T-helper 1 cell treated with Interleukin-12 subunit alpha and Interleukin-12 subunit beta and Interleukin-4 antibody, amounts not matched to agents 30 μg/mL and 1 μg/mL, for 36 hours (primary cell): ENCODE data around the gene SEPTIN1.

Experiments
- H3K27ac Mint-ChIP-seq: one replicate; pipeline ENCODE4 v1.8.0; 2021; ENCODE audit warnings: mild to moderate bottlenecking, mixed read lengths
- H3K27me3 Mint-ChIP-seq: one replicate; pipeline ENCODE4 v1.8.0; 2021; ENCODE audit warnings: low read depth, mixed read lengths
- H3K36me3 Mint-ChIP-seq: one replicate; pipeline ENCODE4 v1.8.0; 2021; ENCODE audit warnings: low read depth, mixed read lengths
- H3K4me1 Mint-ChIP-seq: one replicate; pipeline ENCODE4 v1.8.0; 2021; ENCODE audit warnings: low read depth, mixed read lengths
- H3K4me3 Mint-ChIP-seq: one replicate; pipeline ENCODE4 v1.8.0; 2021; ENCODE audit warnings: mild to moderate bottlenecking, moderate library complexity, mixed read lengths
- H3K9me3 Mint-ChIP-seq: one replicate; pipeline ENCODE4 v1.8.0; 2021; ENCODE audit warnings: mixed read lengths

The SEPTIN1 gene

DNA sequence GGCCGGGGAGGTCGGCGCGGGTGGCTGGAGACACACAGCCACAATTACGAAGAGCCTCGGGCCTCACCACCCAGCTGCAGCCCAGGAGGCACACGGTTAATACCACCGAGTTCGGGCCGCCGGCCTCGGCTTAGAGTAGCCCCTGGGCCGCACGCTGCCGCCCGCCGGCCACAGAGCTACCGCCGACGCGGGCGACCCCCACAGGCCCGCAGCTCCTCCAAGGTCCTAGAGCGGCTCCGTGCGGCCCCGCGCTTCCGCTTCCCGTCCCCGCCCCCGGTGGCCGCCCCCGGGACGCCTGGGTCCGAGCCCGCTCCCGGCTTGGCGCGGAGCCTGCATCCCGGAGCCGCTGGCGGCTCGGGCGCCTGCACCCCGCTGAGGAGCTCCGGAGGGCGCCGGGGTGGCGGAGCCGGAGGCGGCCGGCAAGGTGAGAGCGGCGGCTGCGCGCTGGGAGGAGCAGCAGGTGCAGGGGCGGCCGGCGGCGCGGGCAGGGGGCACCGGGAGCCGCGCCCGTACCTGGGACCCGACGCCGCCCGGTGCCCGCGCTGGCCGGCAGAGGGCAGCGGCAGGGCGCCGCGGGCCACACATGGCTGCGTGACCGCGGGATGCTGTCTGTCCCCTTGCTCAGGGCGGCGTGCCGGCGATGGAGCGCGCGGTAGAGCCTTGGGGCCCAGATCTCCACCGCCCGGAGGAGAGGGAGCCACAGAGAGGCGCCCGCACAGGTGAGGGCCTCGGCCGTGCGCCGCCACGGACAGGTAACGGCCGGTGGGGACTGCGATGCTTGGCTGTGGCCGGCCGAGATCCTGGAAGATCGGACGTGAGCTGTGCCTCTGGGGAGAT is 13.0 kb upstream of the SEPTIN1 start, which contains the start of gene ZNF48:
Gene ZNF48 (plus strand): TSS at position 266 of the 837 bp plus-strand sequence. CDS start 375 bp downstream, at position 641.
- H3K27ac Mint-ChIP-seq: peak within 1 kb of the TSS; percentile 74
- peak within 1 kb of the TSS; percentile 90 for H3K4me3 Mint-ChIP-seq
- H3K36me3 Mint-ChIP-seq: peaks cover 14% of the 10 kb centered on the region
- H3K4me1 Mint-ChIP-seq: peaks cover 28% of the 10 kb centered on the region
- no peaks in the 10 kb centered on the region for H3K27me3 Mint-ChIP-seq
- H3K9me3 Mint-ChIP-seq: no peaks in the 10 kb centered on the region

GRCh38 chr16:30394592-30395154 is 12.3 kb upstream of the SEPTIN1 start:
- H3K4me3 Mint-ChIP-seq: peak overlapping the region; percentile 82
- peaks cover 14% of the 10 kb centered on the region for H3K36me3 Mint-ChIP-seq
- no peaks in the 10 kb centered on the region for H3K9me3 Mint-ChIP-seq
- peak overlapping the region; percentile 69 for H3K27ac Mint-ChIP-seq
- no peaks in the 10 kb centered on the region for H3K27me3 Mint-ChIP-seq
- peaks cover 24% of the 10 kb centered on the region for H3K4me1 Mint-ChIP-seq

DNA sequence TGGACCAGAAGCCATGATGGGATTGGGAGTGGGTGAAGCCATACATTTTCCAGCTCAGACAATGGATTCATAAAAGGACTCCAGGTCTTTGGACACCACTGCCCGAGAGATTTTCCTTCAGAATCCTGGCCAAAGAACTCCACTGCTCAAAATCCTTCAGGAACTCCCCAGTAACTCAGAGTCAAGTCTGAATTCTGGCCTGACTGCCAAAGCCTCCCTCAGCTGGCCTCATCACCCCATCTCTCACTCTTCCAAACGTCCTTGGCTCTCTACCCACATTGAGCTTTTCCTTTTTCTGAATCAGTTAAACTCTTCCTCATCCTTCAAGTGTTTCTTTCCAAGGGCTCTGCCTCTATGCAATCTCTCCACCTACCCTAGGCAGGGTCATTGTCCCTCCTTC is 1.2 kb upstream of the SEPTIN1 start:
- peaks cover 19% of the 10 kb centered on the region for H3K36me3 Mint-ChIP-seq
- H3K27ac Mint-ChIP-seq: peak overlapping the region; percentile 98
- H3K4me3 Mint-ChIP-seq: peak overlapping the region; percentile 88

DNA sequence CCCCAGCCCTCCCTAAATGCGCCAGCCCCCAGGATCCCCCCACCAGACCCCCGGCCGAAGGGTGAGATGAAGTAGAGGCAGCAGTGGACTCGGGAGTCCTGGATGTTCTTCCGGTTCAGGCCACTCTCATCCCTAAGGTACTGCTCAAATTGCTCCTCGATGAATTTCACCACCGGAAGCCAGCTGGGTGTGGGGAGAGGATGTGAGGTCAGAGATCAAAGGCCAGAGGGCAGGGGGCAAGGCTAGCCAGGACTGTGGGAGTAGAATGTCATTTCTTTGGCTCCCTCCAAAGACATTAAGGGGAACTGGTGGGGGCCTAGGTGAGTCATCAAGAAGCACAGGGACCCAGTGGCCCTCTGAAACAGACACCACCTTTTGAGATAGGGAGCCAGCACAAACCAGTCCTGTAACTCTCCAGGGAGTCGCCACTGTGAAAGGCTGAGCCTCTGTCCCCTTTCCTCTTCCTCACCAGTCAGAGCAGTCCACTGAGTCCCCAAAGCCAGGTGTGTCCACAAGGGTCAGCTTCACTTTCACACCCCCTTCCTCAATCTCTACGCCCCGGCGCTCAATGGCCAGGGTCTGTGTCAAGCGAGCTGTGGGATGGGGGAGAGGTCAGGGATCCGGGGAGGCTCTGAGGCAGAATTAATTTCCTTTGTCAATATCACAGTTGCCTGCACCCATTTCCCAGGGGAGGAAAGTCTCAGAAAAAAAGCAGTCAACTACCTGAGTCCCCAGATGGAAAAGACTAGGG is 895 bp downstream of the SEPTIN1 start:
- Mint-ChIP-seq H3K4me3 (peak overlapping the region; percentile 88), H3K4me1 (peaks cover 37% of the 10 kb centered on the region), H3K9me3 (no peaks in the 10 kb centered on the region), H3K36me3 (peaks cover 30% of the 10 kb centered on the region), H3K27ac (peak overlapping the region; percentile 98), H3K27me3 (no peaks in the 10 kb centered on the region)

More for the DNA sequence above, 1.2 kb upstream of the SEPTIN1 start:
- Mint-ChIP-seq H3K4me1 (peaks cover 25% of the 10 kb centered on the region), H3K27me3 (no peaks in the 10 kb centered on the region), H3K9me3 (no peaks in the 10 kb centered on the region)

DNA sequence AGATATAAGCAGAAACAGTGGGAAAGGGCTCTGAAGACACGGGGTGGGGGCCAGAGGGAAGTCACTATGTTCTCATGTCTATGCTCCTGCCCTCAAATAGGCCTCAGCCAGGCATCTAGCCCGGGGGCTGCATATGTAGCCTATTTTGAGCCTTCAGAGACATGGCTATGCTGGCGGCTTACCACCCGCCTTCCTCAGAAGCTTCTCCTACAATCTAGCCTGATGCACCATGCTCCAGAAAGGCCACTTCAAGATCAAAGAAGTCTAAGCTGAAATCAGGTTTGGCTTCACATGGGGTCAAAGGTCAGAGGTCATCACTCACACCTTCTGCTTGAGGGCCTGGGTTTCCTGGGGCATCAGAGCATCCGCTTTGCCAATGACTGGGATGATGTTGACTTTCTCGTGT is 1.6 kb downstream of the SEPTIN1 start:
- Mint-ChIP-seq H3K4me3 (peak overlapping the region; percentile 88), H3K9me3 (no peaks in the 10 kb centered on the region), H3K27me3 (no peaks in the 10 kb centered on the region), H3K36me3 (peaks cover 30% of the 10 kb centered on the region), H3K4me1 (peaks cover 37% of the 10 kb centered on the region), H3K27ac (peak overlapping the region; percentile 98)

GRCh38 chr16:30380072-30380802 is 2.1 kb downstream of the SEPTIN1 start:
- Mint-ChIP-seq H3K4me3 (peak overlapping the region; percentile 96), H3K9me3 (no peaks in the 10 kb centered on the region), H3K4me1 (peaks cover 37% of the 10 kb centered on the region), H3K36me3 (peaks cover 30% of the 10 kb centered on the region), H3K27ac (peak overlapping the region; percentile 99), H3K27me3 (no peaks in the 10 kb centered on the region)

DNA sequence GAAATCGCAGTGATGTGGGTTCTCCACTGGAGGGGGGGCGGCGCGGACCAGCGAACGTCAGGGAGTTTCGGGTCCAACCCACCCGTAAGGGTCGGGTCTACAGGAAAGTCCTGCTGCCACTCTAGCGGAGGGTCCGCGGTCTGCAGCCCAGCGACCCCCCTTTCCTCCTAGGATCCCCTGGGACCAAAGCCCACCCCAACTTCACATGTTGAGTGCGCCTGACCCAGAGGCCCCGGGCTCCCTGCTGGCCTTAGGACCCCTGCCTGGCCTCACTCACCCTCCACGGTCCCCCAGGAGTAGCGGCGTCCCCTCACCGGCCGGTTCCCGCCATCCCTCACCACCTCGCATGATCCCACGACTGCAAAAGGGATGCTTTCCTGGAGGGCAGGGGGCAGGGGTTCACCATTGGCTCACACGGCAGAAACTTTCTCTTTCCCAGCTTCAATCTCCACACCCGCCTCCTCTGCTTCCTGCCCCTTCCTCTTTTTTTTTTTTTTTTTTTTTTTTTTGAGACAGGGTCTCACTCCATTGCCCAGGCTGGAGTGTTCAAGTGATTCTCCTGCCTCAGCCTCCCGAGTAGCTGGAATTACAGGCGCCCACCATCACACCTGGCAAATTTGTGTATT is 3.1 kb downstream of the SEPTIN1 start:
- Mint-ChIP-seq H3K36me3 (peaks cover 30% of the 10 kb centered on the region), H3K27me3 (no peaks in the 10 kb centered on the region), H3K4me1 (peaks cover 37% of the 10 kb centered on the region), H3K4me3 (peak overlapping the region; percentile 96), H3K27ac (peak overlapping the region; percentile 99), H3K9me3 (no peaks in the 10 kb centered on the region)

- Mint-ChIP-seq H3K4me1 (peaks cover 34% of the 10 kb centered on the region), H3K9me3 (no peaks in the 10 kb centered on the region), H3K36me3 (peaks cover 28% of the 10 kb centered on the region), H3K4me3 (peak overlapping the region; percentile 96), H3K27me3 (no peaks in the 10 kb centered on the region), H3K27ac (peak overlapping the region; percentile 99)
Observed at GRCh38 chr16:30378236-30379157, 3.9 kb downstream of the SEPTIN1 start.

DNA sequence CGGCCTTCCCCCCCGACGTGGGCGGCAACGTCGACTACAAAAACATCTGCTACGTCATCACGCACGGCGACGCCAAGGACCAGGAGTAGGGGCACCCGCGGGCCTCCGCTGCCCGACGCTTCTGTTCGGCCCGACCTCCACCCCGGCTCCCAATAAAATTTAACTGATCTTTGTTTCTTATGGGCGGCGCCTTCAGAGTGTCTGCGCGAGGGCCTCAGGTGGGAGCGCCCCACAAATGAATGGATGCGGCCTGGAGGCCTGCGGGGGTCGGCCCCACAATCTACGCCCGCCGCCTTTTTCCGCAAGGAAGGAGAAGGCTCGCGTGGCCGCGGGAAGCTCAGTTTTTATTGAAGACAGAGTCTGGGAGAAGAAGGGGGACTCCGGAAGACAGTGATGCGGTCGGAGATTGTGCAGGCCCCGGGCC is 4.5 kb downstream of the SEPTIN1 start:
- peak overlapping the region; percentile 96 for H3K4me3 Mint-ChIP-seq
- H3K9me3 Mint-ChIP-seq: no peaks in the 10 kb centered on the region
- H3K27me3 Mint-ChIP-seq: no peaks in the 10 kb centered on the region
- H3K36me3 Mint-ChIP-seq: peaks cover 28% of the 10 kb centered on the region
- H3K27ac Mint-ChIP-seq: peak overlapping the region; percentile 99
- peaks cover 34% of the 10 kb centered on the region for H3K4me1 Mint-ChIP-seq

DNA sequence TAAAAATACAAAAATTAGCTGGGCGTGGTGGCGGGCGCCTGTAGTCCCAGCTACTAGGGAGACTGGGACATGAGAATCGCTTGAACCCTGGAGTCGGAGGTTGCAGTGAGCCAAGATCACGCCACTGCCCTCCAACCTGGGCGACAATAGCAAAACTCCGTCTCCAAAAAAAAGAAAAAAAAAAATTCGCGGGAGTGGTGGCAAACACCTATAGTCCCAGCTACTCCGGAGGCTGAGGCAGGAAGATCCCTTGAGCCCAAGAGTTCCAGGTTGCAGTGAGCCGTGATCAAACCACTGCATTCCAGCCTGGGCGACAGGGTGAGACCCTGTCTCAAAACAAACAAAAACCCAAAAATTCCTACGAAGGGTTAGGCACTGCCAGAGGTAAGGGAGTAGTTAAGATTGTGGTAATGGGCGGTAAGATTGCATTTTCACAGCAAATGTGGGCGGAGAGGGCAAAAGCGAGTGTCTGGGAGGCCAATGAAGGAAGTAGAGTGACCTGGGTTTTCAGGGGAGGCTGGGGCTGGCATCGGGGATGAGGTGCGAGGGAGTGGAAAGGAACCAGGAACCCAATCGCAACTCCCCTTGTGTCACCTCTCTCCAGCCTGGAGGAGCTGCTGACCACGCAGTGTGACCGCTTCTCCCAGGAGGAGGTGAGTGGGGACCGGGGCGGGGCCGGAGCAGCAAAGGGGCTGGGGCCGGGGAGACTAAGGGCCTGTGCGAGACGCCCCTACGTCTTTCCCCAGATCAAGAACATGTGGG is 5.1 kb downstream of the SEPTIN1 start:
- Mint-ChIP-seq H3K36me3 (peaks cover 26% of the 10 kb centered on the region), H3K4me1 (peaks cover 30% of the 10 kb centered on the region), H3K27me3 (no peaks in the 10 kb centered on the region), H3K27ac (peak overlapping the region; percentile 99), H3K4me3 (peak overlapping the region; percentile 96), H3K9me3 (no peaks in the 10 kb centered on the region)

DNA sequence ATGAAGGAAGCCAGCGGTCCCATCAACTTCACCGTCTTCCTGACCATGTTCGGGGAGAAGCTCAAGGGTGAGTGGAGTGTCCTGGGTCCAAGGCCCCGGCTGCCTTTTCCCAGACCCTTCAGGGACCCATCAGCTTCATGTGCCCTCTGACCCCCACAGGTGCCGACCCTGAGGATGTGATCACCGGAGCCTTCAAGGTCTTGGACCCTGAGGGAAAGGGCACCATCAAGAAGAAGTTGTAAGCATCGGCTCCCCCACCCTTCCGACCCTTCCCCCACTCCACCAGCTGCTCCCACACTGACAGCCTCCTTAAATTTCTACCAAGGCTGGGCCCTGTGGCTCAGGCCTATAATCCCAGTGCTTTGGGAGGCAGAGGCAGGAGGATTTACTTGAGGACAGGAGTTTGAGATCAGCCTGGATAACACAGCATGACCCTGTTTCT is 5.9 kb downstream of the SEPTIN1 start:
- peaks cover 36% of the 10 kb centered on the region for H3K4me1 Mint-ChIP-seq

DNA sequence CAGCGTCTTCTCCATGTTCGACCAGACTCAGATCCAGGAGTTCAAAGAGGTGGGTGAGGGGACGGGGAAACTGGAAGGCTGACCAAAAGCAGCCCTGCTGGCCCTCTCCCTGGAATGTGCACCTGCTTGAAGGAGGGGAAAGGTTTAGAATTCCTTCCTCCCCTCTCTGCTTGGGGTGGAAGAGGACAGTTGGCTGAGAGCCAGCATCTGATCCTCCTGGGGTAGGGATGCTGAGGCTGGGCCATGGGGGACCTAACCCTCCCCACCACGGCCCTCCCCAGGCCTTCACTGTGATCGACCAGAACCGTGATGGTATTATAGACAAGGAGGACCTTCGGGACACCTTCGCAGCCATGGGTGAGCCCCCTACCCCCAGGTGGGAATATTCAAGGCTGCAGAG is 6.5 kb downstream of the SEPTIN1 start:
- Mint-ChIP-seq H3K27ac (no peak overlapping the region), H3K9me3 (no peaks in the 10 kb centered on the region), H3K36me3 (peaks cover 20% of the 10 kb centered on the region), H3K4me1 (peaks cover 34% of the 10 kb centered on the region), H3K4me3 (no peak overlapping the region), H3K27me3 (no peaks in the 10 kb centered on the region)

More for the DNA sequence above, 5.9 kb downstream of the SEPTIN1 start:
- no peak overlapping the region for H3K27ac Mint-ChIP-seq
- no peaks in the 10 kb centered on the region for H3K27me3 Mint-ChIP-seq
- H3K9me3 Mint-ChIP-seq: no peaks in the 10 kb centered on the region
- no peak overlapping the region for H3K4me3 Mint-ChIP-seq
- H3K36me3 Mint-ChIP-seq: peaks cover 23% of the 10 kb centered on the region
